Cardiac fibroblast (primary cell): ENCODE results near the gene LRMDA.
"Not testable (repeated sequence)": the region's sequence is repeated elsewhere in the genome, so short reads cannot be mapped to it uniquely, and the experiment has no call there.

Source experiments
- DNase-seq, 2 donors: peaks; one replicate each; pipeline versions ENCODE4 v3.0.0 to v3.0.0-alpha.2; 2010; ENCODE audit warnings: low read depth in 2 of 2
- H3K4me3 ChIP-seq, 2 donors: replicated peaks in 1 of 2; 1 replicate in 1 of 2; 2 replicates in 1 of 2; pipeline ENCODE4 v1.5.1; 2011; ENCODE audit warnings: low read depth in 2 of 2, low read length in 2 of 2, mild to moderate bottlenecking in 2 of 2, moderate library complexity in 1 of 2
- CTCF ChIP-seq: IDR thresholded peaks from one replicate; pipeline ENCODE4 v1.5.1; 2011; ENCODE audit warnings: low read depth, mild to moderate bottlenecking, low read length, inconsistent platforms

The LRMDA gene

DNA sequence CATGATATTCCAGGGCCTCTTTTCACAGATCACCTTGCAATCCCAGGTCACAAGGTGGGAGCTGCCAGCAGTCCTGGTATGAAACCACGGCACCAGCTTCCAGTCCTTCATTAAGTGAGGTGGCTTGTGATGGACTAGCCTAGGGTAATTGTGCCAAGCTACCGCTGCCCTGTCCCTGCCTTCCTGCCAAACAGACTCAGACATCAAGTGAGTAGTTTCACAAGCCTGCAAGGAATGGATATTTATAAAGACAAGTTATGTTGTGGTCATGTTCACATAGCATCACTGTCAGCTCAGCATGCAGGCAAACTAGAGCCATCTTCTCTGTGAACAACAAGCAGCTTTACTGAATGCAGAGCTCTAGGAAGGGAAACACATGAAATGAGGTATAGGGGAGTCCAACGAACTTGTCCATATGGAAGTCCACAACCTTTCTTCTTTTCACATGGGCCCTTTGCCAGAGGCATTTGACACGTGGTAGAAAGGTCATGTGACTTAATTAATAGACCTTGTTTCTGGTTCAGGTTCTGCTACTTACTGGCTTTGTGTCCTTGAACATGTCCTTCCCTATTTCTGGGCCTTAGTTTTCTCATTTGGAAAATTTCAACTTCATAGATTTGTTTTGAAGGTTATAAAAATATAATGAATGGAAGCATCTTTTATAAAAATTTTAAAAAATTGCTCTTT lies 1145.0 kb downstream of the LRMDA start:
- peak; percentile 51 to 61 for DNase-seq

GRCh38 chr10:76577455-76577854 lies 1146.0 kb downstream of the LRMDA start:
- TF ChIP-seq CTCF, result no peak
- H3K4me3 ChIP-seq, result no peak overlapping the region
- no peak for DNase-seq

More for the DNA sequence above, 1145.0 kb downstream of the LRMDA start:
- no peak overlapping the region for H3K4me3 ChIP-seq
- no peak for TF ChIP-seq CTCF

GRCh38 chr10:76581506-76582256 lies 1150.3 kb downstream of the LRMDA start:
- no peak overlapping the region for H3K4me3 ChIP-seq
- peak in 1 of 2 donors; percentile 12 for DNase-seq
- TF ChIP-seq CTCF, result no peak

DNA sequence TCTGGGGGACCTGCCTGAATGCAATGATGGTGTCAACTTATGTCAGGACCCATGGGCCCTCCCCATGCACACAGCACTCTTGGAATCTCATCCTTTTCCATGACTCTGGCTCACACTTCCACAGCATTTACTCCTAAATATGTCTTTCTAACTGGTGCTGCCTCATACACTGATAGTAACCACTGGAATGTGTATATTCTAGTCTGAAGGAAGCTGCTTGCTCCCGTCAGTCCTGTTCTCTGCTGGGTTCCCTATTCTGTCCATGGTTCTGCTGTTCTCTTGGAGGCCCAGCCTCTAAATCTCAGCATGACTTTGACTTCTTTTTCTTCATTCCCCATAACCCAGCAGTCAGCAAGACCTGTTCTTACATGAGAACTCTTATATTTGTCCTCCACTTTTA lies 1151.1 kb downstream of the LRMDA start:
- no peak for TF ChIP-seq CTCF
- DNase-seq, result peak; percentile 12 to 27
- no peak overlapping the region for H3K4me3 ChIP-seq

- DNase-seq, result peak; percentile 82 to 96
- no peak overlapping the region for H3K4me3 ChIP-seq
- no peak for TF ChIP-seq CTCF
These were observed 1152.3 kb downstream of the LRMDA start for GRCh38 chr10:76583711-76584161.

GRCh38 chr10:76584466-76584865 lies 1153.0 kb downstream of the LRMDA start:
- peak in 1 of 2 donors; percentile 48 for DNase-seq
- H3K4me3 ChIP-seq, result not testable (repeated sequence)
